H9 (cell line): Measurements from ENCODE around the gene PIGL. TPM values are rescaled to one million over a fixed set of nuclear protein-coding genes. Genes with fewer than 3 reads are reported as not detected.

Experiments used
- DNase-seq: peaks from one replicate; pipeline ENCODE4 v3.0.0-alpha.2; 2017
- H2AFZ ChIP-seq: one replicate; pipeline ENCODE4 v1.6.1; 2013; ENCODE audit warnings: mild to moderate bottlenecking, low read length, control low read depth, moderate library complexity
- H2AK5ac ChIP-seq: 2 replicates; pipeline ENCODE4 v1.6.1; 2013; ENCODE audit warnings: low read length, control low read depth, mixed read lengths; ENCODE audit not compliant: insufficient read length
- H2BK120ac ChIP-seq: one replicate; pipeline ENCODE4 v1.6.1; 2013; ENCODE audit warnings: low read depth, mild to moderate bottlenecking, low read length, control low read depth, inconsistent platforms; ENCODE audit not compliant: poor library complexity, severe bottlenecking
- H2BK12ac ChIP-seq: 2 replicates; pipeline ENCODE4 v1.6.1; 2013; ENCODE audit warnings: low read length, control low read depth, mixed read lengths, low read depth; ENCODE audit not compliant: insufficient read length
- H2BK15ac ChIP-seq: 2 replicates; pipeline ENCODE4 v1.6.1; 2013; ENCODE audit warnings: low read depth, low read length, control low read depth
- H2BK20ac ChIP-seq: one replicate; pipeline ENCODE4 v1.6.1; 2013; ENCODE audit warnings: low read depth, mild to moderate bottlenecking, low read length, control low read depth, inconsistent platforms; ENCODE audit not compliant: poor library complexity, severe bottlenecking
- H2BK5ac ChIP-seq: 2 replicates; pipeline ENCODE4 v1.6.1; 2013; ENCODE audit warnings: low read length, control low read depth, mixed read lengths; ENCODE audit not compliant: insufficient read length
- H3K14ac ChIP-seq: 2 replicates; pipeline ENCODE4 v1.6.1; 2013; ENCODE audit warnings: low read length, control low read depth; ENCODE audit not compliant: insufficient read depth
- H3K18ac ChIP-seq: 2 replicates; pipeline ENCODE4 v1.6.1; 2013; ENCODE audit warnings: low read depth, mild to moderate bottlenecking, mixed read lengths, low read length, control low read depth; ENCODE audit not compliant: insufficient read length
- H3K23ac ChIP-seq: 2 replicates; pipeline ENCODE4 v1.6.1; 2013; ENCODE audit warnings: low read length, control low read depth, mixed read lengths, low read depth; ENCODE audit not compliant: insufficient read length
- H3K23me2 ChIP-seq: 2 replicates; pipeline ENCODE4 v1.6.1; 2013; ENCODE audit warnings: low read depth, mild to moderate bottlenecking, mixed read lengths, low read length, control low read depth; ENCODE audit not compliant: insufficient read length, poor library complexity, severe bottlenecking
- H3K27ac ChIP-seq: 2 replicates; pipeline ENCODE4 v1.5.1; 2013; ENCODE audit warnings: low read length, control low read depth, mixed read lengths, low read depth; ENCODE audit not compliant: insufficient read length
- H3K27me3 ChIP-seq: 2 replicates; pipeline ENCODE4 v1.6.1; 2013; ENCODE audit warnings: low read length, control low read depth, inconsistent platforms; ENCODE audit not compliant: insufficient read depth
- H3K4ac ChIP-seq: 2 replicates; pipeline ENCODE4 v1.6.1; 2013; ENCODE audit warnings: low read depth, mild to moderate bottlenecking, control low read depth, inconsistent platforms, low read length, moderate library complexity
- H3K4me1 ChIP-seq: 2 replicates; pipeline ENCODE4 v1.6.1; 2013; ENCODE audit warnings: low read length, control low read depth, inconsistent platforms; ENCODE audit not compliant: insufficient read depth
- H3K4me2 ChIP-seq: 2 replicates; pipeline ENCODE4 v1.6.1; 2013; ENCODE audit warnings: low read length, control low read depth, mixed read lengths; ENCODE audit not compliant: insufficient read length, insufficient read depth
- H3K56ac ChIP-seq: 2 replicates; pipeline ENCODE4 v1.6.1; 2013; ENCODE audit warnings: low read depth, mild to moderate bottlenecking, mixed read lengths, low read length, control low read depth; ENCODE audit not compliant: insufficient read length
- H3K79me1 ChIP-seq: 2 replicates; pipeline ENCODE4 v1.6.1; 2013; ENCODE audit warnings: low read depth, mild to moderate bottlenecking, moderate library complexity, low read length, control low read depth, inconsistent platforms; ENCODE audit not compliant: insufficient read depth, poor library complexity, severe bottlenecking
- H3K79me2 ChIP-seq: 2 replicates; pipeline ENCODE4 v1.6.1; 2013; ENCODE audit warnings: low read length, control low read depth, inconsistent platforms; ENCODE audit not compliant: insufficient read depth
- H3K9ac ChIP-seq: 2 replicates; pipeline ENCODE4 v1.6.1; 2013; ENCODE audit warnings: low read length, control low read depth, mixed read lengths; ENCODE audit not compliant: insufficient read length; ENCODE audit errors: extremely low read depth
- H3K9me3 ChIP-seq: one replicate; pipeline ENCODE4 v1.6.1; 2013; ENCODE audit warnings: low read depth, low read length, inconsistent platforms; ENCODE audit not compliant: control insufficient read depth
- H3T11ph ChIP-seq: one replicate; pipeline ENCODE4 v1.6.1; 2013; ENCODE audit warnings: mild to moderate bottlenecking, low read length, control low read depth, inconsistent platforms
- H4K20me1 ChIP-seq: one replicate; pipeline ENCODE4 v1.6.1; 2013; ENCODE audit not compliant: control insufficient read depth, insufficient read length, insufficient read depth
- H4K5ac ChIP-seq: 2 replicates; pipeline ENCODE4 v1.6.1; 2013; ENCODE audit warnings: low read depth, mild to moderate bottlenecking, mixed read lengths, low read length, control low read depth; ENCODE audit not compliant: insufficient read length
- H4K8ac ChIP-seq: replicated peaks from 2 replicates; pipeline ENCODE4 v1.6.1; 2013; ENCODE audit warnings: low read length, control low read depth, mixed read lengths, low read depth; ENCODE audit not compliant: insufficient read length
- H4K91ac ChIP-seq: 2 replicates; pipeline ENCODE4 v1.6.1; 2013; ENCODE audit warnings: low read depth, mild to moderate bottlenecking, moderate library complexity, mixed read lengths, low read length, control low read depth; ENCODE audit not compliant: insufficient read length
- H3K27ac Mint-ChIP-seq, 3 experiments: 2 replicates in 2 of 3; 3 replicates in 1 of 3; pipeline ENCODE4 v1.8.0; 2020 to 2021; ENCODE audit warnings: mixed read lengths in 3 of 3, mild to moderate bottlenecking in 1 of 3, moderate library complexity in 1 of 3
- H3K27me3 Mint-ChIP-seq: 2 replicates; pipeline ENCODE4 v1.8.0; 2021; ENCODE audit warnings: low read depth, mild to moderate bottlenecking, moderate library complexity, mixed read lengths
- H3K36me3 Mint-ChIP-seq, 3 experiments: 2 replicates in 2 of 3; 3 replicates in 1 of 3; pipeline ENCODE4 v1.8.0; 2020 to 2021; ENCODE audit warnings: low read depth in 3 of 3, mixed read lengths in 3 of 3; ENCODE audit not compliant: insufficient read depth in 1 of 3
- H3K4me1 Mint-ChIP-seq, 2 experiments: 2 replicates each; pipeline ENCODE4 v1.8.0; 2020; ENCODE audit warnings: mixed read lengths in 2 of 2
- H3K4me3 Mint-ChIP-seq, 2 experiments: 2 replicates in 1 of 2; 3 replicates in 1 of 2; pipeline ENCODE4 v1.8.0; 2020 to 2021; ENCODE audit warnings: mild to moderate bottlenecking in 2 of 2, mixed read lengths in 2 of 2, moderate library complexity in 1 of 2
- H3K9me3 Mint-ChIP-seq, 2 experiments: 2 replicates in 1 of 2; 3 replicates in 1 of 2; pipeline ENCODE4 v1.8.0; 2020; ENCODE audit warnings: mild to moderate bottlenecking in 2 of 2, mixed read lengths in 2 of 2, moderate library complexity in 1 of 2
- WGBS: extraction: QIAGEN DNeasy Blood & Tissue Kit; methylation state at CpG from one replicate; pipeline ENCODE4 v1.1.7; 2013; ENCODE audit warnings: missing lambda C conversion rate, low lambda C conversion rate, mixed read lengths; ENCODE audit not compliant: insufficient read length; ENCODE audit errors: extremely low coverage; 5-methylcytosine and 5-hydroxymethylcytosine counted together
- total RNA-seq: library from RNA; stranded (reverse); gene quantifications from 2 replicates; pipeline ENCODE4 v1.2.1, GENCODE V29; 2021
- TF ChIP-seq, protein P1 (sequence below): fragments of 200-600 bp; sonication (generic); conservative IDR thresholded peaks from 3 replicates; pipeline ENCODE4 v1.8.0; 2021; ENCODE audit warnings: antibody characterized with exemption, mild to moderate bottlenecking

PIGL gene
- total RNA-seq, 1 experiment from 2014 or later, result 21.6 TPM

DNA sequence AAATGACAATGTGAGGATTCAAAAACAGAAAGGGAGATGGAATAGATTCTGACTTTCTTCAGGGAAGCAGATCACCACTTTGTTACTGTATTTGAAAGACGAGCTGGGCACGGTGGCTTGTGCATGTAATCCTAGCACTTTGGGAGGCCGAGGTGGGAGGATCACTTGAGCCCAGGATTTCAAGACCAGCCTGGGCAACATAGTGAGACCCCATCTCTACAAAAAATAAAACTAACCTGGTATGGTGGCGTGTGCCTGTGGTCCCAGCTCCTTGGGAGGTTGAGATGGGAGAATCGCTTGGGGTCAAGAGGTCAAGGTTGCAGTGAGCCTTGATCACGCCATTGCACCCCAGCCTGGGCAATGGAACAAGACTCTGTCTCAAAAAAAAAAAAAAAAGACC lies 34.0 kb downstream of the PIGL start:
- DNase-seq, result no peak
- Histone ChIP-seq H3K4me2 (no peak overlapping the region), H3K56ac (no peak overlapping the region), H3K4ac (no peak overlapping the region), H3K27ac (no peak overlapping the region), H3K23ac (no peak overlapping the region), H4K8ac (no peak overlapping the region), H3K9me3 (no peaks in the 10 kb centered on the region), H4K20me1 (no peaks in the 10 kb centered on the region), H3K18ac (no peak overlapping the region), H3K9ac (no peak overlapping the region), H4K5ac (no peak overlapping the region), H2BK20ac (no peak overlapping the region), H4K91ac (no peak overlapping the region), H3K79me2 (no peaks in the 10 kb centered on the region), H2BK15ac (no peak overlapping the region), H2BK12ac (no peak overlapping the region), H2AK5ac (no peak overlapping the region), H3K4me1 (peaks cover 7% of the 10 kb centered on the region), H2AFZ (no peak overlapping the region), H3T11ph (no peak overlapping the region), H3K79me1 (no peaks in the 10 kb centered on the region), H2BK5ac (no peak overlapping the region), H3K23me2 (no peaks in the 10 kb centered on the region), H2BK120ac (no peak overlapping the region), H3K14ac (no peak overlapping the region), H3K27me3 (no peaks in the 10 kb centered on the region)
- peak overlapping the region in 1 of 3 experiments; percentile 30; a peak in 1 of 7 replicates for H3K27ac Mint-ChIP-seq
- no peaks in the 10 kb centered on the region for H3K27me3 Mint-ChIP-seq
- no peak overlapping the region for H3K4me3 Mint-ChIP-seq
- peaks cover 13 to 16% of the 10 kb centered on the region in 2 experiments for H3K4me1 Mint-ChIP-seq
- no peaks in the 10 kb centered on the region; a peak in 1 of 5 replicates for H3K9me3 Mint-ChIP-seq
- TF ChIP-seq, protein P1, sequence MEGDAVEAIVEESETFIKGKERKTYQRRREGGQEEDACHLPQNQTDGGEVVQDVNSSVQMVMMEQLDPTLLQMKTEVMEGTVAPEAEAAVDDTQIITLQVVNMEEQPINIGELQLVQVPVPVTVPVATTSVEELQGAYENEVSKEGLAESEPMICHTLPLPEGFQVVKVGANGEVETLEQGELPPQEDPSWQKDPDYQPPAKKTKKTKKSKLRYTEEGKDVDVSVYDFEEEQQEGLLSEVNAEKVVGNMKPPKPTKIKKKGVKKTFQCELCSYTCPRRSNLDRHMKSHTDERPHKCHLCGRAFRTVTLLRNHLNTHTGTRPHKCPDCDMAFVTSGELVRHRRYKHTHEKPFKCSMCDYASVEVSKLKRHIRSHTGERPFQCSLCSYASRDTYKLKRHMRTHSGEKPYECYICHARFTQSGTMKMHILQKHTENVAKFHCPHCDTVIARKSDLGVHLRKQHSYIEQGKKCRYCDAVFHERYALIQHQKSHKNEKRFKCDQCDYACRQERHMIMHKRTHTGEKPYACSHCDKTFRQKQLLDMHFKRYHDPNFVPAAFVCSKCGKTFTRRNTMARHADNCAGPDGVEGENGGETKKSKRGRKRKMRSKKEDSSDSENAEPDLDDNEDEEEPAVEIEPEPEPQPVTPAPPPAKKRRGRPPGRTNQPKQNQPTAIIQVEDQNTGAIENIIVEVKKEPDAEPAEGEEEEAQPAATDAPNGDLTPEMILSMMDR, result no peak
- WGBS, result no CpG with 5 or more reads among the region's 6 CpGs
- peaks cover 3 to 16% (median 16%) of the 10 kb centered on the region in 3 experiments; a peak in 6 of 7 replicates for H3K36me3 Mint-ChIP-seq
